ENCODE results near the gene FASTKD3.

The FASTKD3 gene

DNA sequence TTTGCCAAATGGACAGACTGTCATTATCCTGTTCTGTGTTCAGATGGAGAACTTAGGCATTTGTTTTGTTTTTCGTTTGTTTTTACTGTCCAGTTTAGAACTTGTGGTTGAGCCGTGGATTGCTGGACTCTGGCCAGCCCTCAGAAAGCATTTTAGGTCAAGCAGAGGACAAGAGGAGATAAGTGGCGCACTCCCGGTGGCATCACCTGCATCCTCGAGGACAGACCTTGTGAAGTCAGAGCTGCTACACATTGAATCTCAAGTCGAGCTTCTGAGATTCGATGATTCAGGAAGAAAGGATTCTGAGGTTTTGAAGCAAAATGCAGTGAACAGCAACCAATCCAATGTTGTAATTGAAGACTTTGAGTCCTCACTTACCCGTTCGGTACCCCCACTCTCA is 9.0 kb upstream of the FASTKD3 start:
- no peak for DNase-seq

DNA sequence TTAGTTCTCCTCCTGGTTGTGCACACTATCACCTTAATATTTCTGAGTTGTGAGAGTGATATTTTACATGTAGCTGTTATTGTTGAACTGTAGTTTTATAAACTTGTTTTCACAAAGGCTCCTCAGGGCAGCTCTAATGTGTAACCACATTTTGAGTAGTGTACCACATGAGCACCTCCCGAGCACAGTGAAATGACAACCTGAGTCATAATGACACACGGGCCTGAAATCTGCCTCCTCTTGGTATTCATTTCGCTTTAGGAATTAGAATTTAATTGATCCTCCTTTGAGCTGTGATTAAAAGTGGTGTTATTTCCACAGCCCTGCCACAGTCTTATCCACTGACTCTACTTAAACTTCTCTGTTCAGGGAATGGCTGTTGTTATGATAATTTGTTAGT is 8.0 kb upstream of the FASTKD3 start:
- no peak for DNase-seq

DNA sequence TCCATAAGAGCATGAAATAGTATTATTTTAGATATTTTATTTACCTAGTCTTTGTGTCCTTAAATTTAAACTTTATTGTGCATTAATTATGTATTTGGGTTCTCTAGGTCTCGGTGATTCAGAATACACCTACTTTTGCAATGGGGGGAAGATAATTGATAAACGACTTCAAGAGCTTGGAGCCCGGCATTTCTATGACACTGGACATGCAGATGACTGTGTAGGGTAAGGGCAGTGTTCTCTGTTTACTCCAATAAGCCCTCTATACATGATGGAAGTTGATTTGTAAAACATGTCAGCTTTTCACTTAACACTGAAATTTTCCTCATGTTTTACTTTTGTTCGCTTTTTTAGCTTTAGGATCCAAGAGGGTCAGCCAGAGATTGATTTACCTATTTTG is 6.3 kb upstream of the FASTKD3 start:
- DNase-seq, result no peak

DNA sequence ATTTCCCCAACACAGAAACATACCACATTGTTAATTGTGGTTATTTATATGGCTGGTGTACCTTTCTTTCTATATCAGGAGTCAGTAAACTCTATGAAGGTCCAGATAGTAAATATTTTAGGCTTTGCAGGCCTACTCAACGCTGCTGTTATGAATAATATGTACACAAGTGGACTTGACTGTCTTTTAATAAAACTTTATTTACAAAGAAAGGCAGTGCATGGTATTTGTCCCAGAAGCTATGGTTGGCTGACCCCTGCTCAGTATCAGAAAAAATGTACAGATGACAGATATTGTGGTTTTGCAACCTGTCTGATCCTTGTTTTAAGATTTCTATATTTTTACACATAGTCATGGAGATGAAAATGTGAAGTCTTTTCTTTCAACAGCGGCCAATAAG is 5.8 kb upstream of the FASTKD3 start:
- DNase-seq, result no peak

DNA sequence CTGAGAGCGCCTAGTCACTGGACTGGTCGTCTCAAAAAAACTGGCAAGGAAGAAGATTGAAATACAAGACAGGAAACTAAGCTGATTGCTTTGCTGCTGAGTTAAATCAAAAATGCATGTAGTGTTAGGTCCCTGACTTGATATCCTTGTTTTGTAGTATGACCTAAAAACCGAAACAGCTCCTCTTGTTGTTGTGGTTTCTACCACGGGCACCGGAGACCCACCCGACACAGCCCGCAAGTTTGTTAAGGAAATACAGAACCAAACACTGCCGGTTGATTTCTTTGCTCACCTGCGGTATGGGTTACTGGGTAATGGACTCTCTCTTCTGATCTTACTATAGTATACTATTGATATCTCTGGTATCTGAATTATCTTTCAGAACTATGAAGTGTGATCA is 4.4 kb upstream of the FASTKD3 start:
- no peak for DNase-seq

DNA sequence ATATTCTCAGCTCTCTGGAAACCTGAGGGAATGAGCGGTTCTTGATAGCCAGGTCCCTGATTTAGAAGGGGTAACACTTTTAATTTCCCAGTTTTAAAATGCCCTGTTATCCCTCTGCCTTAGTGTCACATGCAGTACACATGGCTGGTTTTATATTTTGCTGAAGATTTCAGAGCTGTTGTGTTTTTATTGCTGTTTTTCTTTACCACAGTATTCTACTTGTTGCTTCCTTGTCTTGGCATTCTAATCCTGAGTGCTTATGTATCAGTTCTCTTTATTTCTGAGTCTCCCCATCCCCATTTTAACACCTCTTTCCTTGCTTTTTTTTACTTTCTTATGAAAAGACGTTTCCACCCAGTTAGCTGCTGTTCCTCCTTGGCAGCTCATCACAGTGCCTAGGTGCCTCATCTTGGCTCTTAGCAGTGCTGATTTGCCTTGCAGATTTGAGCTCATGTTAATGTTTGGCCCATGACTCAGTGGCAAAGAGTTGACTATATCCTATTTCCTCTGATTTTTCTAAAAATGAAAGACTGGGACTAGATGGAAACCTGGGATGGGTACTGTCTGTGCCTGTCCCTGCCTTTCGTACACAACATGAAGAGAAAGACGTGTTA is 3.8 kb upstream of the FASTKD3 start:
- DNase-seq, result no peak

DNA sequence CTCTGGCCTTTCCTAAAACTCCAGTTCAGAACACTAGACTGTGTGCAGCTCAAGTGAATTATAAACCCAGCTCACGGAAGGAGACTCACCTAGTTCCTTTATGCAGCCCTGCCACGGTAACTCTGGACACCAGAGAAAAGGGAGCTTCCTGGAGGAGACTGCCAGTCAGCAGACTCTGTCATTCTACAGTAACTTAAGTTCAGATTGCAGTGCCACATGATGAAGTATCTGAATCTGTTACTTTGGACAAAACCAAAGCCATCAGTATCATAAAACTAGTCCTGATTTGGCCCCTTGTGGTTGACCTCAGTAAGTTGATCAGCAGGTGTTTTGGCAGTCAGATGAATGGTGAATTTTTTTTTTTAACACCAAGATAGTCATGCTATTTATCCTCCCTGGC is 2.8 kb upstream of the FASTKD3 start:
- no peak for DNase-seq

DNA sequence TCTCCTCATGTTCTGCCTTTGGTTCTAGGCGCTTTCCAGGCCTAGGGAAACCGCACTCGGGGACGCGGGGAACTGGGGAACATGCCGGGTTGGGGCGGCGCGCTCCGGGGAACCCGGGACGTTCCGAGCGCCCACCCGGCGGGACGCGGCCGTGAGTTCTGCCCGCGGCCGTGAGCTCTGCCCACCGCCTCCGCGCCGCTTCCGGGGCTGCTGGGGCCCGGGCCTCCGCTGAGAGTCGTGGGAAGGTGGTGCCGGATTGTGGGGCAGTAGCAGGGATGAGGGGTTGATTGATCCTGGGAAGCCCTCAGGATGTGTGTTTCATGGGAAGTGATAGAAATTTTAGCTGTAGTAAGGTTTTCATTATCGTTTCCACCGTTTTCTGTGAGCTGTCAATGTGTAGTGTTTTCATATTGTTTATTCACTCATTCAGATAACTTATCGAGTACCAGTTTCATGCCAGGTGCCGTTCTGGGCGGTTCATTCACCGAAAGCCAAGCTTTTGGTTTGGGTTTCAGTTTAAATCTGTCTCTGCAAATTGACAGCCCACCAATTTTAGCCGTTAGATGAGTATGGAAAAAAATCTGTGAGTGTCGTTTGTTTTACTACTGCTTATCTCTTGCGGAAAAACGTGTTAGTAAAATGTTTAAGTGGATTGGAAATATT is 774 bp upstream of the FASTKD3 start:
- DNase-seq, result no peak

DNA sequence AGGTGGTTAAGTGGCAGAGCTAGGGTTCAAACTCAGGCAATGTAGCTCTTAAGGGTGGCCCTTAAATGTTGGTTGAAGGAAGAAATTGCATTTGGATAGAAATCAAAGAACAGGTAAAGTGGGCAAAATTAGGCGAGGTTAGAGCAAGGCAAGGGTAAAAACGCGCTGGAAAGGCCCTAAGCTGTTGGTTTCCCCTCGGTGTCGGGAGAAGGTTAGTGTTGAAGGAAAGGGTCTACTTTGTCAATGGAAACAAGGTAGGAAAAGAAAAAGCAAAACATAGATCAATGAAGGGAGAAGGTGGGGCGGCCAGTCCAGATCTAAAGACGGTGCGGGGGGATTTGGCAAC is 431 bp downstream of the FASTKD3 start:
- no peak for DNase-seq

DNA sequence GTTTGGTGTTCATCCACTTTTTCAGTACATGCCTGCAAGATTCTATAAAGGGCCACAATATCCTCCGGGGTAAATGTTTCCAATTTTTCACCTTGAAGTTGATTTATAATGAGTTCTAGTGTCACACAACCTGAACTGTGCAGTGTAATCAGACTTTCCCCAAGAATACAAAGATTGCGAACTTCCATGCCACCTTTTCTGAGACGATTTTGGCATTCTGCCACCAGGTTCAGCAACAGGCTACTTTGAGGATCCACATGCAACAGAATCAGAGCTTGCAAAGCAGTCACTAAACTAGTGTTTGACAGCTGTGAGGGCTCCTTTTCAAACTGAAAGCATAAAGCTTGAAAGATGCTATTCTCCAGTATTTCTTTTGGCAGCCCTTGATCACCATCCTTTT is 1.6 kb downstream of the FASTKD3 start:
- no peak for DNase-seq

DNA sequence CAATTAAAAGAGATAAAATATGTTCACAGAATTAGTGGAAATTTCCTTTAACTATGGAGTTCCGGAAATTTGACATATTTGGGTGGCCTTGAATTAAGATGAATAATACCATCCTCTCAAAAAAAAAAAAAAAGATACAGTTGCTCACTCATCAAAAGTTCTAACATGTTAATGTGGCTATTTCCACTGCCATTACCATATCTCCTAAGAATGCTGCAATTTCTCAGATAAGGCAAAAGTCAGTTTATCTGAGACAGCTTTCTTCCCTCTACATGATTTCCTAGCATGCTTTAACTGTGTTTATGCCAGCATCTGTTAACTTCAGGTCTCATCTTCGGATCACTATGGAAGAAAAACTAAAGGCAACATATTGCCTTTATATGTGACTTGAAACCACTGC is 2.6 kb downstream of the FASTKD3 start:
- no peak for DNase-seq

DNA sequence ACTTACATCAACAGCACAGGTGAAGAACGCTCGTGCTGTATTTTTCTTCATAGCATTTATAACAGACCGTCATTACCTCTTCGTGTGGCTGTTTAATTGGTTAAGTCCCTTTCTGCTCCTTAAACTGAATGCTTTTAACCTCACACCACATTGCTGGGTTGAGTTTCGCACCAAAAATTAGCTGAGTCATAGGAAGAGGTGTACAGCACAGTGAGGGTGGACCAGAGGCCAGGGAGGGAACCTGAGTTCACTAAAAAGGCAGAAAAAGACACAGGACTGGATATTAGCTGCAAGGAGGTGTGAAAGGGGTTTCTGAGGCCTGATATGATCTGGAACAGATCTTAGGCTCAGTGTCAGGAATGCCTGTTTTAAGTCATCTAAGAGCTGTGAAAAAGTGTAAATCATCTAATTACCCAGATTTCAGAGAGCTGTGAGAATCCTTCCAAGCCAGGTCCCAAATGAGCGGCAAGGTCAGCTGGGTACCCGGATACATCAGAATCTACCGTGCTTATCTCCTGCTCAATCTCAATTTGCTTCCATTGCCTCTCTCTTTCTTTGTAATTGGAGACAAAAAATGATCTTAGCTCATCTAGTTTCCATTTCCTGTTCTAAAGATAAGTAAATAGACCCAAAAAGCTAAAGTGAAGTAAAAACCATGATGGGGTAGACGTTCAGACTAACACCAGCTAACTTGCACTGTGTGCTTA is 10.8 kb downstream of the FASTKD3 start:
- DNase-seq, result no peak

DNA sequence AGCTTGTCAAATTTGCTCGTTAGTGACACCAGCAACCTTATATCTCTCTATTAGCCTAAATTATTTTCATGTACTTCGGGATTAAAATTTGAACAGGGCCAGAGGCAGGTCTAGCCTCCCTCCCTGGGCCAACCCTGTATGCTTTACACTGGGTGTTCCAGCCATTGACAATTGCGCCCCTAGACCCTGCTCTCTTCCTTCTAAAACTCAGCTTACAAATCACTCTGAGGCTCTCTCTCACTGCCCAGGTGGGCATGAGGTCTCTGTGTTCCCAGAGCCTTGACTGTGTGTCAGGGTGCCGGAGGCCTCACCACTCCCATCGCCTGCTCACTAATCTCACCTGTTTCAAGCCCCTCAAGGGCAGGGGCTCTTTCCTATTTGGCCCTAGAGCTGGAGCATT is 11.5 kb downstream of the FASTKD3 start:
- no peak for DNase-seq

DNA sequence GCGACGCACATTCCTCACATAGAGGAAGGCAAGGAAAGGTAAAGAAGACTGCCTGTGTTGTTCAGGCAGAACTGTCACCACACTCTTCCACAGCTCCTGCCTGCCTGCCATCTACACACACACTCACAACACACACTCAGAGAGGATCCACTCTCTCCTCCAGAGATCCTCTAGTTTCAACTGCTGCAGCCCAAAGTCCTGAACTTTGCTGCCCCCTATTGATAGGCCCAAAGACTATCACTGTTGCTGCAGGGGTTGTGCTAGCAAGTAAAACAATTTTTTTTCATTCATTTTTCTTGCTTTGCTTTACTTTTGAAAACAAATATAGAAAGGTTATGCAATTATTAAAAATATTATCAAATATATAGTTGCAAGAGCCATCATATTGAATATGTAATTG is 12.0 kb downstream of the FASTKD3 start:
- DNase-seq, result peak; percentile 78

DNA sequence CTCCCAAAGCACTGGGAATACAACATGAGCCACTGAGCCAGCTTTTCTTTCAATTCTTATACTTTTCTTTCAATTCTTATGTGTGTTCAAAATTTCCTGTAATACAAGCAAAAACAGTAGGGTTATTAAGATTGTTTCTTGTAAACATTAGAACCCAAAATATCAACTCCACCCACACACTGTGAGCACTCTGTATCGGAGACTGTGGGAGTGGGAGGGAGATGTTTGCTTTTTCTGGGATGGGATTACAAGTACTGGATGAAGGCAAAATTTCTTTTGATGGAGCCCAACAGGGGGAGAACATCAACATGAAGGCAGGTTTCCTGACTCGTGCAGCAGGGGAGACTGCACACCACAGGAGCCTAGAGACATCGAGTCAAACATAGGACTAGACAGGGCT is 13.2 kb downstream of the FASTKD3 start:
- no peak for DNase-seq

DNA sequence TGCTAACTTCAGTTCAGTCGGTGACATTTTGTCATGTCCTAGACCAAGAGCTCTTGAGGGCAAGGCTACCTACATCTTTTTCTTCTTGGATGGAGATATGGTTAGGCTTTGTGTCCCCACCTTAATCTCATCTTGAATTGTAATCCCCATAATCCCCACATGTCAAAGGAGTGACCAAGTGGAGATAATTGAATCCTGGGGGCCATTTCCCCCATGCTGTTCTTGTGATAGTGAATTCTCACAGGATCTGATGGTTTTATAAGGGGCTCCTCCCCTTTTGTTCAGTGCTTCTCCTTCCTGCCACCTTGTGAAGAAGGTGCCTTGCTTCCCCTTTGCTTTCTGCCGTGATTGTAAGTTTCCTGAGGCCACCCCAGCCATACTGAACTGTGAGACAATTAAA is 15.8 kb downstream of the FASTKD3 start:
- DNase-seq, result no peak

DNA sequence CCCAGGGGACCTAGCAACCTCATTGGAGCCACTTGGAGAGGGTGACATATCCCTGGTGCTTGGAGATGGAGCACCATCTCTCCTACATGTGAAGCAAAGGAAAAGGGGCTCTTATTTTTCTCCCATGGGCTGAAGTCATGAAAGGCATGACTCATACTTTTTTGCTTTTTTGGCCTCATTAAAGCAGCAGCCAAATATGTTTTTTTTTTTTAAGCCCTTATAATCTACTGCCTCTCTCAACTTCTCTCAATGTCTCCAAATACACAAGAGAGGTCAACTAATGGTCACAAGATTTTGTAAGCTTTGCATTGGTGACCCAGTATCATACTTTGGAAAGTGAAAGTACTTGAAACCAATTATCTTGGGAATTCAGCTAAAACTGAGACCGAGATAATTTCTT is 16.3 kb downstream of the FASTKD3 start:
- no peak for DNase-seq

DNA sequence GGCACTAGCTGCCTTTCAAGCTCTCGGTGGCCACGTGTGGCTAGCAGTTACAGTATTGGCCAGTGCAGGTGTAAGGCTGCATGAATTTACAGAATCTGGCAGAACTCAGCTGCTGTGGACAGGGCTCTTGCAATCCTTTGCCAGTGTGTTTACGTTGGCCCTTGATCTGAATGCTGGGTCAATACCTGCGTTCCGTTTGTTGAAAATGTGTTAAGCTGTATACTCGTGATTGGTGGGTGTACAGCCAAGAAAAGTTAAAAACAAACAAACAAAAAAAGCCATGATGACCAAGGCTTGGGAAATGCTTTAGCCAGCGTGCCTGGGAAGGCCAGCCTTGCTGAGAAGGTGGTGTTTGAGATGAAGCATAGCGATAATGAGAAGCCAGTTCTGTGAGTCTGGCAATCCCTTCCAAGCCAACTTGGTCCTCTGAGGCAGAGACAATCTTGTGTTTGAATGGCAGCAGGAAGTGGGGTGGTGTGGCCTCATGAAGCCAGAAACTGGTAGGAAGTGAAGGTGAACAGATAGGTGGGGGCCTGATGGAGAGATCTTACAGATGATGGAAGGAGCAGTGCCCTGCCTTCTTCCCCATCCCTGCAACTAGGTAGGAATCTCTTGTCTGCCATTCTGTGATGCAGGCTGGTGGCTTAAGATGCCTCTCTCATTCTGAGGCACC is 17.1 kb downstream of the FASTKD3 start:
- DNase-seq, result no peak

DNA sequence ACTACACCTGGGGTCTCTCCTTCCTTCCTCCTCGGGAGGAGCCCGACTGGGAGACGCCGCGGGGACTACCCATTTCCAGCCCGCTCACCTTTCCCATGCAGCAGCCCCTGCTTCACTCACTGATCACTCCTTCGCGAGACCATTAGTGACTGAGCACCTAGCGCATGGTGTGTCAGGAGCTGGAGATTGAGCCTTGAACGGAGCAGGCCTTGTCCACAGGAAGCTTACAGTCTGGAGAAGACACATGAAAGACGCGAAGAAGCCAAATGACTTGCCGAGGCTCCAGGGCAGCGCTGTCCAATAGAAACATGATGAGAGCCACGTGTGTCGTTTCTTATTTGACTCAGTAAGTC is 17.6 kb downstream of the FASTKD3 start:
- DNase-seq, result no peak

DNA sequence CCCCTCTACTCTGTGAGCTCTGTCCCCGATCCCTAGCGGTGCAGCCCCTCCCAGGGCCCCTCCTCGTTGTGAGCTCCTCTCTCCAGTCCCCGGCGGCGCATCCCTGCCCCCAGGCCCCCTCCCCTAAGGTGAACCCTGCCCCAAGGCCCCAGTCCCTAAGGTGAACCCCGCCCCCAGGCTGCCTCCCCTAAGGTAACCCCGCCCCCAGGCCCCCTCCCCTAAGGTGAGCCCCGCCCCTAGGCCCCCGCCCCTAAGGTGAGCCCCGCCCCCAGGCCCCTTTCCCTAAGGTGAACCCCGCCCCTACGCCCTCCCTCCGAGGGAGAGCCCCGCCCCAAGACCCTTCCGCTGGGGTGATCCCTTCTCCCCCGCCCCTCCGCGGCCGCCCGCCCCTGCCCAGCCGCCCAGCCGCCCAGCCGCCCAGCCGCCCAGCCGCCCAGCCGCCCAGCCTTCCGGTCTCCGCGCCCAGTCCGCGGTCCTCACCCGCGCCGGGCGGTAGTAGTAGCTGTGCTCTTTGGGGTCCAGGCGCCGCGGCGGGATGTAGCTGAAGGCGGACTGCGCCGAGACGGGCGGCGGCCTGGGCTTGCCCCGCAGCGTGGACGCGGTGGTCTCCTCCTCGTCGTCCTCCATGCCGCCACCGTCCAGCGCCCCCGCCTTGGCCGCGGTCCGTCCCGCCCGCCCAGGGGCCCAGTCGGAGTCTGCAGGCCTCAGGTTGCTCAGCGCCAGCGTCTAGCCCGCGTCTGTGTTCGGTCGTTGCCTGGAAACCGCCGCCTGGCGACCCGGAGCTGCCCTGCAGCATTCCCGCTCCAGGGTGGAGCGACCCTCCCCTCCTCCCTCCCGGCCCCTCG is 18.2 kb downstream of the FASTKD3 start, which contains the start of gene CFAP90:
CFAP90 (minus strand) TSS at position 739 of the 845 bp plus-strand sequence; CDS start at position 627, 112 bp downstream.
- no peak for DNase-seq

DNA sequence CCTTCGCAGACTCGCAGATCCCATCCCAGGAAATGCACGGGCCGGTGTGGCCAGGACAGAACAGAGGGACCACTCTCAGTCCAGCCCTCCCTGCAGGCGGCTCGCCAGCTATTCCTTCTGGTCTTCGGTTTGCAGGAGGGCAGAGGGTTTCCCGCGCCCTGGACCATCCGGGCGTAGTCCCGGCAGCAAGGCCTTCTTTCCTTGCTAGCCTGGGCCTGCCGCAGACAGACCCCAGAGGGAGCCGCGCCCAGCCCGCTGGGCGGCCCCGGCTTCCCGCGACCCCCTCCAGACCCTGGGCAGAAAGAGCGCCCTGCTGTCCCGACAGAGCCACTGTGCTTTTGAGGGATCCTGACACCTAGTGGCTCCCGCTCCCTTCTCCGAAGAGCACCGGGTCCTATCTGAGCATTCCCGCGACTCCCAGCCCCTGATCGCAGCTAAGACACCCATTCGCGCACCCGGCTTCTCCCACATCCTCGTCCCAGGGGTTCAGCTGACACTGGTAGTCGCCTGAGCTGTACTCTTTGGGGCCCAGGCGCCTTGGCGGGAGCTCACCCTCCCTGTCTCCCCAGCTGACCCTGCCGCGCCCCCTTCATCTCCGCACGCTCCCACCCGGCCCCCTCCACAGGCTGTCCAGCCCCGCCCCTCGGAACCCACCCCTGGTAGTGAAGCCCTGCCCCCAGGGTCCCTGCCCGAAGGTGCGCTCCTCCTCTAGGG is 19.0 kb downstream of the FASTKD3 start:
- DNase-seq, result no peak

DNA sequence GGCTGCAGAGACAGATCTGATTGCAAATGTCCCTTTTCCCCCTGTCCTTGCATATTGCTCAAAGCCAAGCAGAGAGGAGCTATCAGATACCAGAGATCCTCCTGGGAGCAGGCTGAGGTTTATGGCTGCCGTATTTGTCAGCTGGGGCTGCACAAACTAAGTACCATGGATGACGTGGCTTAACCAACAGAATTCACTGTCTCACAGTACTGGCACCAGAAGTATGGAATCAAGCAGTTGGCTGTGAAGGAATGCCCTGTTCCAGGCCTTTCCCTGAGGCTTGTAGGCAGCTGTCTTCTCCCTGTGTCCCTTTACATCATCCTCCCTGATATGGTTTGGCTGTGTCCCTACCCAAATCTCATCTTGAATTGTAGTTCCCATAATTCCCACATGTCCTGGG is 20.5 kb downstream of the FASTKD3 start:
- DNase-seq, result no peak

All from midbrain (tissue), 1 donor.